IPS-NIHi7 (cell line): Measurements from ENCODE around the gene TNFRSF4.

Experiments
- DNase-seq: peaks from one replicate; pipeline ENCODE4 v3.0.0; 2012; ENCODE audit warnings: mixed read lengths; ENCODE audit errors: extremely low spot score

Gene TNFRSF4

DNA sequence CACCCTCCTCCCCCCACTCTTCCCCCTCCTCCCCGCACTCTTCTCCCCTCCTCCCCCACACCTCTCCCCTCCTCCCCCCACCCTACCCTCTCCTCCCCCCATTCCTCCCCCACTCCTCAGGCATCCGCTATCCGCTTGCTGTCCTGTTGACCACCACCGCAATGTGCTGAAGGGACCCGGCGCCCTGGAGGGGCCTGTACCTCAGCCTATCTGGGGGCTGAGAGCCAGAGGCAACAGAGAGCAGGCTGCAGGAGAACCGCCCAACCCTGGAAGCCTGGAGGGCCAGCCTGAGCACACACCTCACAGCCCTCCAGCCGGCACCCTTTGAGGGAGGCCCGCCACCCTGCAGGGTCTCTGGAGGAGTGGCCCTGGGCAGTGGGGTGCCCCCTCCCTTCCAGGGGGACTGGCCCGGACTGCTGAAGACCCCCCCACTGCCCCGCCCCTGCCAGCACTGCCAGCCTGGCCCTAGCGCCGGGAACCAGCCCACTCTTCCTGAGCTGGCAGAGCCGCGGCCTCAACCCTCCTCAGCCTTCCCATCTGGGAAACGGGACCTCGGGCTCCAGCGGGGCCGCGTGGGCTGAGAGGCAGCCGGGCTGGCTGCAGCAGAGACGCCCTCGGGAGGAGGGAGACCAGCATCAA lies 31.3 kb upstream of the TNFRSF4 start:
- no peak for DNase-seq

DNA sequence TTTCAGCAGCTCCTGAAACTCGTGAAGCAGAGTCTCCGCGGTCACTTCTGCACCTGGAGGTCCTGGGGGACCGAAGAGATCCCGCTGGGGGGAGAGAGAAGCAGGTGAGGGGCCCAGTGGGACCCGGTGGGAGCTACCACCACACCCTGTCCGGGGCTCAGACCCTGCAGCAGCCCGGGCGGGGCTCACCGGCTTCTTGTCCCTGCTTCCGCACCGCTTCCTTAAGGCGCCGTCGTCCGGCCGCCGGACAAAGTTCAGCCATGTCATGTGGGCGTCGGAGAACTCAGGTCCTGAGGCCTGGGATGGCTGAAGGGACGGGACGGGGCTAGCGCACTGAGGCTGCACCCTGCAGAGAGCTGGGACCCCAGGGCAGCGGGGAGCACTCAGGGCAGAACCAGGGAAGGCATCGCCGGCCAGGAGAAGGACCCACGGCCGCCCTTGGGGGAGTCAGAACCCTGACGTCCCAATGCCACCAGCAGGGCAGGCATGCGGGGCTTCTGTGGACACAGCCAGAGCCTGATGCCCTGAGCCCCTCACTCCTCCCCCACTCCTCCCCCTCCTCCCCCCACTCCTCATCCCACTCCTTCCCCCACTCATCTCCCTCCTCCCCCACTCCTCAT lies 30.3 kb upstream of the TNFRSF4 start:
- DNase-seq, result no peak

DNA sequence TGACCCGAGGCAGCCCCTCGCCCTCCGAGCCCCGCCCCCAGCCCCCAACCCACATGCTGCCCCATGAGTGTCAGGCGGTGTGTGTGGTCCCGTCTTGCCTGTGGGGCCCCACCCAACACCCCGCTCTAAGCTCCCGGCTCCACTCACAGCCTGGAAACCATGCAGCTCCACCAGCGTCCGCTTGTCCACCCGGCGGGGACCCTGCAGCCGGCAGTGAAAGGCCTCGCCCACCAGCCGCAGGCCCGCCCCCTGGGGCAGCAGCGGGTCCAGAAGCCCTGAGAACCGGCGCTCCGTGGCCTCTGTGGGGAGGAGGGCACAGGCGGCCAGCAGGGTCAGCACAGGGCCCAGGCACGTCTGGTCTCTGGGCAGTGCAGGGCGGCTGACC lies 29.8 kb upstream of the TNFRSF4 start:
- no peak for DNase-seq

DNA sequence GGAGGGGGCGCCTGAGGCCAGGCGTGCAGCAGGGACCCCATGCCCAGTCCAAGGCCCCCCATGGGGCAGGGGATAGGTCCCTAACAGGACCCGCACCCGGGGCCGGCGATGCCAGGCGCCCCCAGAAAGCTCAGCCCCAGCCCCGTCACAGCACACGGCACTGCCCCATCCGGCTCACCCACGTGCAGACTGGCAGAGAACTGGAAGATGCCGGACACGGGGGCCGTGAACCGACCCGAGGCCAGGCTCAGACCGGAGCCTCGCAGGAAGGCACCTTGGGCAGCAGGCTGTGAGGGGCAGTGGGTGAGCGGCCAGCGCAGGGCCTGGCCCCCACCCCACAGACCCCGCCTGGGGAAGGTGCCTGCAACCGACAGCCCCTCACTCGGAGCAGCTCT lies 29.3 kb upstream of the TNFRSF4 start:
- no peak for DNase-seq

DNA sequence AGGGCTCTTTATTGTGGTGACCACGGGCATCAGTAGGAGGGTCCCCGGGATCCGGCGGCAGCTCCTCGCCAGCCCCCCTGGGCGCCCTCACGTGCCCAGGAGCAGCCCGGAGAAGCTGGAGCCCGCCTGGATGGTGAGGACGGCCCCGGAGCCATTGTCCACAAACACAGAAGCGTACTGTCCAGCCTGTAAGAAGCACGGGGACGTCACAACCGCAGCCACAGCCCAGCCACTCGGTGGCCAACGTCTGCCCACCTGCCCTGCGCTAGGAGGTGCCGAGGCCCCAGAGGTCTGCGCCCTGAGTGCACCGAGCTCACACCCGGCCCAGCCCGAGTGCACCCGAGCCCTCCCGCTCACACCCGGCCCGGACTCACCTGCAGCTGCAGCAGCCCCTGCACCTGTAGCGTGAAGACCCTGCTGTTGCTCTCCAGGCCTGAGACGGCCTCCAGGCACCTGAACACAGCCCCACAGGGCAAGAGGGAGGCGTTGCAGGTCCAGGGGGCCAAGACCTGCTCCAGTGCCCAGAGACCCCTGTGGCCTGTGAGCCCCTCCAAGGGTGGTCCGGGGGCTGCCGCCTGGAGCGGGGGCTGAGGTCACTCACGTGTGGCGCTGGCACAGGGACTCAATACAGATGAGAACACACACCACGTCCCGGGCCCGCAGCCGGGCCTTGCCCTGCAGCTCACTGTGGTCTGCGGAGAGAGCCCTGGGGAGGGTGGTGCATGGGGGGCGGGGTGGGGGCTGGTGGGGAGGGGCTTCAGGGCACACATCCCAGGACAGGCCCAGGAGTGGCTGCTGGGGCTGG lies 28.7 kb upstream of the TNFRSF4 start:
- no peak for DNase-seq

DNA sequence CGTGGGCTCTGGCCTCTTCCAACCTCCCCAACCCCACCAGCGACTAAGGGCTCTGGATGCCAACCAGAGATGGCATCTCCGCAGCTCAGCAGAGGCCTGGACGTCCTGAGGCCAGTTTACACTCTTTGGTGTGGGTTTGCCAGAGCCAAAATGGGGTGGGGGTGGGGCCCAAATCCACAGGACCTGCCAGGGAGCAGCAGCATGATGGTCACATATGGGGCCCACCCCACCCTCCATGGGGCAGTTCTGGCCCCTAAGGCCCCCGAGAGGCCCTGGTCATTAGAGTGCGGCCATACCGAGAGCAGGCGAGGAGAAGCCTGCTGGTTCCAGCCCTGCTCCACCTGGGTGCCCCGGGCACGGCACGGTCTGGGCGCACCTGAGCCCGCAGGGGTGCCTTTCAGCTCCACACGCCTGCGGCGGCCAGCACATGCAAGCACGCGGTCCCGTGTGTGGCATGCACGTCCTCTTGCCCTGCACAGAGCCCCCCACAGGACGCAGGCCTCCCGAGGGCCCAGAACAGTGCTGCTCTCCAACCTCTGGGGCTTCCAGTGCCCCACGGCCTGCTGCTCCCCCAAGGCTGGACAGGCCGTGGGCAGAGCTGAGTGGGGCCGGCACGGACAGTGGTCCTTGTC lies 27.8 kb upstream of the TNFRSF4 start:
- no peak for DNase-seq

DNA sequence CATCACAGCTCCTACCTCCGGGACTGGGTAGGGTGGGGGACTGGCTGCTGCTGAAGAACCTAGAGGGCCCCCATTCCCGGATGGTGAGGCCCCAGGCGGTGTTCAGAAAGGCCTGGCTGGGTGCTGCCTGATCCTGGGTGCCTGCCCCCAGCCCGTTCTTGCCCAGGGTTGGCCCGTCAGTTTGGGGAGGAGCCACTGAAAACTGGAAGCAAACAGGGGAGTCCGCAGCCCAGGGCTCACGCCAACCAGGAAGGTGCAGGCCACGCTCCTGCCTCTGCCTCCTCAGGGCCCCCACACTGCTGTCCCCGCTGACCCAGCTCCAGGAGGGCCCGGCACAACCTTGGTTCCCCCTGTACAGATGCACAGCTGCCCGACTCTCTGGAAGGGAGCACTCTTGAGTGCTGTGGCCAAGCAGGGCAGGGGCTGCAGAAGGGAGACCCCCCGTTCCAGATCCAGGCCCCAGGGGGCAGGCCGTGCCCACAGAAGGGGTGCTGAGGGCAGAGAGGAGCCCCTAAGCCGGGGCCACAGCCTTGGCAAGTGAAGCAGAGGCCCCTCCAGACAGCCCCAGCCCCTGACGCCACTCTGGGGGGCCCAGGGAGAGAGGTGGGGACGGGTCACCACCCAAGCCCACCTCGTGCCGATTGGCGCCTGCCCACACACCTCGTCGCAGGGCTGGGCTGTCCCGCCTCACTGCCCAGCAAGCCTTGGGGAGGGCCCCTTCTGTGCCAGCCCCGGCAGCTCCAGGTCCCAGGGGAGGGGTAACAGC lies 27.1 kb upstream of the TNFRSF4 start:
- no peak for DNase-seq

DNA sequence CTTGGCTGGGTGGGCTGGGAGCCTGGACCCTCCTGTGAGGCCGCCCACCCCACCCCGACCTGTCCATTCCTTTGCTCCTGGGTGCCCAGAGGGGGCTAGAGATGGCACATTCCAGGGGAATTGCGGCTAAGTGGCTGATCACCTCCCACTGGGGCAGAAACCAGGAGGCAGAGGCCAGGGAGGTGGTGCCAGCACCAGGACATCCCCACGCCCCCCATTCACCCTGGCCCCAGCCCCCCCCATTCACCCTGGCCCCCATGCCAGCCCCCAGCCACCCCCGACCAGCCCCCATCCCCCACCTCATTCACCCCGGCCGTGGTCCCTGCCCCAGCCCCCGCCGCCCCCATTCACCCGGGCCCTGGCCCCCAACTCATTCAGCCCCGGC lies 26.4 kb upstream of the TNFRSF4 start:
- DNase-seq, result no peak

DNA sequence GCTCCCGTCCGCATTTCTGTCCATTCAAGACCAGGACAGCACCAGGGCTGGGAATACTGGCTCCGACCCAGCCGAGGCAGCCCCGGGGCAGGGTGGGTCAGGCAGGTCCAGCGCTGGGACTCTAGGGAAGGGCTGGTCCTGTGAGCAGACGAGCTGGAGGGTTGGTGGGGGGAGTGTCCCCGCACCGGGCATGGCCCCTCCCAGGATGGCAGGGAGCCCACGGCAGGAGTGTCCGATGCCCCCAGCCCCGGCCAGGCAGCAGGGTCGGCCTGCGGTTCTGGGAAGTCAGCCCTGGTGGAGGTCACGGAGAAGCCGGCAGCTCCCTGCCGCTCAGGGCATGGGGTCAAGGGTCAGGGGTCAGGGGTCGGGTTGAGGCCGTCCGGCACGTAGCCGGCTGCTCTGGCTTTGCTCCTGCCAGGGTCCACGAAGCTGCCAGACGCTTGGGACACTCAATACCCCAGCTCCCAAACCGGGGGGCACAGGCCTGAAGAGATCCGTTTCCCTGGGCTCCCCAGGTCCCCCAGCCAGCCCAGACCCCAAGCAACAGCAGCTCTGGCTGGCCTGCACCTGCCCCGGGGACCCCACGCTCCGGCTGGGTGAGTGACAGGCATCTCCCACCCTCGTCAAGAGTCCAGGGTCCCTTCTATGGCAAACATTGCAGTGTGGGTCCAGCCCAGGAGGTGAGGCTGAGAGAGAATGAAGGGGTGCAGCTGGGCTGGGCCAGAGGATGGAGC lies 25.8 kb upstream of the TNFRSF4 start:
- DNase-seq, result no peak

DNA sequence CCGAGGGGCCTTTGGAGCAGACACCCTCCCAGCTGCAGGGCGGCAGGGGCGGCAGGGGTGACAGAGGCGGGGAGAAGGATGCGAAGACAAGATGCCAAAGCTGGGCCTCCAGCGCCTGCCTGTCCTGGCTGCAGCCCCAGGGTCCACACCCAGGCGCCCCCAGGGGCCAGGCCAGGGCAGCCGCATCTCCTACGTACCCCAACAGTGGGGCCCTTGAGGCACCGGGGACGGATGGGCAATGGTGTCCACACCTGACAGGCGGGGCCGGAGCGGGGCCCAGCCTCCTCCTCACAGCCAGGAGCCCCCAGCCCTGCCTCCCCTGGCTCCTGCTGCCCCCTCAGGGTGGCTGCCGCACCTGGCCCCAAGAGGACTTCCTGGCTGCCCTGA lies 25.3 kb upstream of the TNFRSF4 start:
- DNase-seq, result no peak

DNA sequence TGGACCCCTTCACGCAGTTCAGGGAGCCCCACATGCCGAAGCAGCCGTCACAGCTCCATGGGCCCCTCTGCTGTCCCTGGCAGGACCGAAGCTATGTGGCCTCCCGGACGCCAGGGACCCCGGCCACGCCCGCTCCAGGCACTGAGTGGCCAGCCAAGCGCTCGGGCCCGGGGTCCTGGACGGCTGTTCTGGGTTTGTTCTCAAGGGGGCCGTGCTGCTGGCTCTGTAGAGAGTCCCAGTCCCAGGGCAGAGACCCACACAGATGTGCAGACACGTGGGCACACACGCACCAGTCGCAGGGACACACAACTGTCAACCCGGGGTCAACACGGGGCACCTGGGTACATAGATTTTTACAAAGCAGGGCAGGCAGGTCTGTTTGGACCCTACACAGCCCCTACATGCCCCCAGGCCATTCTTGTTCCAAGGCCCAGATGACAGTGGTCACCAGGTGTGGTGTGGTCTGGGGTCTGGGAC lies 24.8 kb upstream of the TNFRSF4 start:
- DNase-seq, result no peak

DNA sequence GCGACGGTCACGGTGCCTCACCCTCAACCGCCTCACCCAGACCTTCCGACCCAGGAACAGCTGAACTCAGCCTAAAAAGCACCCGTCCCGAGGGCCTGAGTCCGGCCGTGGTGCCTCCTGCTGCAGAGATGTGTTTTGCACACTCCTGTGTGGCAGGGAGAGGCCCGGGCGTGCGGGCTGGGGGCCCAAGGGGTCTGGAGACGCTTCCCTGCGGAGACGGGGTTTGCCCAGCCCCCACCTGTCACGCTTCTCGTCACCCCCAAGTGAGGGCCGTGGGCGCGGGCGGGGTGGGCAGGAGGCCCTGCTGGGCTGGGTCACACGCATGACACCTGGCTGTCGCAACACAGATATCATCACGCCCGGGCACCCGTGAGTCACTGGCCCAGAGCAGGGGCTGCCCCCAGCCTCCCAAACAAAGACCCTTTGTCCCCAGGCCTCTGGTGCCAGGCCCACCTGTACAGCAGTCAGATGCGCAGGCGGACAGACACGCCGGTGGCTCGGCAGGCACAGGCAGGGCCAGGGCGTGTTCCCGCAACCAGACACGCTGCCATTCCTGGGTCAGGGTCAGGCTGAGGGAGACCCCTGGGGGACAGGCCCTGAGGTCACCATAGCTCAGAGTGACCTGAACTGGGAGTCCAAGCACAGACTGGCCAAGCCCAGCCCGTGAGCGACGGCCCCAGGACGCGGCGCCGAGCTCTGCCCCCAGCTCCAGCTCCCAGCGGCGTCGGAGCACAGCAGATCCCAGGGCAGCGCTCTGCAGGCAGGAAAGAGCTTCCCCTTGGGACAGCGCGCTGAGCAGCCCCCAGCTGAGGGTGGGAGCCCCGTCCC lies 24.1 kb upstream of the TNFRSF4 start:
- DNase-seq, result no peak

DNA sequence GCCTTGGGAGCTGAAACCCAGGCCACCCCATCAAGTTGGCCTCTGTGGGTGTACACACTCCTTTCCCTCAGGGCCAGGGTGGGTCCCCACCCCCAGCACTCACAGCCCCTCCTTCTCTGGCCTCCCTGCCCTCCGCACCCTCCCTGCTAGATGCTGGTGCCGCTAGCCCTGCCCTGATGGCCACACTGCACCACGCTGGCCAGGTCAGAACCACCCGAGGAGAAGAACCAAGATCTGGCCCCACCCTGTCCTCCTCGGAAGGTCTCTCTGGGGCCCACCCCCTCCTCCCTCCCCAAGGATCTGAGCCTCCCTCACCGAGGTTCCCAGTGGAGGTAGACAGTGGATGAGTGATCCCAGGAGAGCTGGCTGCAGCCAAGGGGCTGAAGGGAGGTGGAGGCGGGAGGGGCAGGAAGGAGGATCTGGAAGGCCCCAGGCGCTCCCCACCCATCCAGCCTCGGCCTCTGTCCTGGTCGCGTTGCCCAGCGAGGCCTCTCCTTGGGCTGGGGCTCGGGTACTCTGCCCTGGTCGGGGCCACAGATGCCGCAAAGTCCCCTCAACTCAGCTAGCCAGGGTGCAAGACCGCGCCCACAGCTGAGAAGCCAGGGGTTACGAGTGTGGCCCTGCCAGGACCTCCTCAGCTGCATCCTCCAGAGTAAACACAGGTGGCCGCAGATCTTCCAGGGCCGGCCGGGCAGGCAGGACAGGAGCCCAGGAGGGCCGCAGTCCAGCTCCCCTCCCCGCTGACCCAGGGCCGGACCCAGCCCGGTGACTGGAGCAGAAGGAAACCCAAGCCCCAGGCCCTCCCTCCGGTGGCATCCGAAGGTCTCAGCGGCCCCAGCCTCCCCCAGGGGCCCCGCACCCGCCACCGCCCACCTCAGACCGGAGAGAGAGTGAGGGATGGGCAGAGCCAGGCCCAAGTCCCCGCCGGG lies 23.3 kb upstream of the TNFRSF4 start:
- DNase-seq, result no peak

DNA sequence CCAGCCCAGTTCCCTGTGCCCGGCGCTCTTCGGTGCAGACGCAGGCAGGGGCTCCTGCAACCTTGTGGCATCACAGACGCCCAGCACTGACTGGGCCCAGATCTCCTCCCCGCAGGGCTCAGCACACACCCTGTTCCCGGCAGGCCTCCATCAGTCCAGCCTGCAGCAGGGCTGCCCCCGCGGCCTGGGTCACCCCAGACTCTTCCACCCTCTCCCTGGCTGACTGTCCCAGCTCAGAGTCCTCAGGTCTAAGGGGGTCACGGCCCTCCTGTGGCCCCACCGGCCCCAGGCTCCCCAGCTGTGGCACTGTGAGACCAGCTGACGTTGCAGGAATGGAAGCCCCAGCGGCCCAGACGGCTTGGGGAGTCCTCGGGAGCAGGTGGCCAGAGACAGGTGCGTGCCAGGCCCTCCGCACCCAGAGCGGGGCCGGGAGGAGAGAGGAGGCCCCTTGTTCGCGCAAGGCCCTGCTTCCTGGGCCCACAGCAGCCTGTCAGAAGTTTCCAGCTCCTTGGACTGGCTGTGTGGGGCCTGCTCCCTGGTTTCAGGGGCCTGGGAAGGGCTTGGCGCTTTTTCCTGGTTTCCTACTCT lies 22.3 kb upstream of the TNFRSF4 start:
- DNase-seq, result no peak

DNA sequence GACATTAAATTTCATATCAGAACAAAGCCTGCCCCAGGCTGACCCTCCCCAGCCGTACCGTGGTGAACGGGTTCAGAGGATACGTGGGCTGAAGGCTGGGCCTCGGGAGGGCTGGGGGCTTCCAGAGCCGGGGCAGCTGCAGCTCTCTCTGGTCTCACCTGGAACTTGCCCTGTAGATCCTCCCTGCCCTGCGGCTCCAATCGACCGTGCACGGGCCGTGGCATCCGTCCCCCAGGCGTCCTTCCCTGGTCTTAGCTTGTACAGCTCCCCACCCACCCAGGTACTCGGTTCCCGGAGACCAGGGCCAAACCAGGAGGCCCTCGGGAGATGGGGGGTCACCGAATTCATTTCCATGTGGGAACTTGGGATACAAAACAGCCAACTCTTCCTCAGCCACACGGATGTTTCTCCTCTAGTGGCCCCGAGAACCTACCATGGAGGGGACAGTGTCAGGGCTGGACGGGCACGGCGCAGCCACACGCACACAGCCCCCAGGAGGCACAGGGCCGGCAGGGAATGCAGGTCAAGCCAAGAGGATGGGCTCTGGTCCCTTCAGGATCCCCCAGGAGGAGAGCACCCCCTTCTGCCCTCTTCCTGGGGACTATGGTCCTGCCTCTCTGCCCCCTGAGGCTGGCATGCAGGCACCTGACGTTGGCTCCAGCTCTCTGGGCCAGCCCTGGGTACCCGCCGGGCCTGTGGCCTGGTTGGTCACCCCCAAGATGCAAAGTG lies 21.2 kb upstream of the TNFRSF4 start:
- DNase-seq, result no peak

DNA sequence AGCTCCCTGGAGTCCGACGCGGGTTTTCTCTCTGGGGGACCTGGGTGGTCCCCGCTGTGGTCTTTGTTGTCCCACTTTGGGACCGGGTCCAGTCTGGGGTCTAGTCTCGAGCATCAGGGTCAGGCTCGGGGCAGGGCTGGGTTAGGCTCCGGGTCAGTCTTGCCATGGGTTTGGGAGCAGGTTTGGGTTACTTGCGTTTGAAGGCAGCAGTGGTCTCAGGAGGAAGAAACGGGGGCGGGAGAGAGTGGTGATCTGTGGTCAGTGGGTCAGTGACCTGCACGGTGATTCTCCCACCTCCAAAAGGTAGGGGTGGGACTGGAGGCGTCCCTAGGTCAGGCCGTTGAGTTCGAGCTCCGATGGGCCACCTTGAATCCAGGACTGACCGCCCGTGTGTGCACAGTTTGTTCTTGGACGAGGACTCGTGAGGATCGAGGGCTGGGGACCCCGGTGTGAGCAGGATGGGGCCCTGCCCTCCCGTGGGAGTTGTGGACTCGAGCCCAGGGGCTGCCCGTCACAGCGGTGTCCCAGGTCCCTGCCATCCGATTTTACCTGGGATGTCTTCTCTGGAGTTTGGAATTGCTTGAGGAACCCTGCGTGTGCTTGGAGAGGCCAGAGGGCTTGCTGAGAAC lies 20.3 kb upstream of the TNFRSF4 start:
- DNase-seq, result no peak

DNA sequence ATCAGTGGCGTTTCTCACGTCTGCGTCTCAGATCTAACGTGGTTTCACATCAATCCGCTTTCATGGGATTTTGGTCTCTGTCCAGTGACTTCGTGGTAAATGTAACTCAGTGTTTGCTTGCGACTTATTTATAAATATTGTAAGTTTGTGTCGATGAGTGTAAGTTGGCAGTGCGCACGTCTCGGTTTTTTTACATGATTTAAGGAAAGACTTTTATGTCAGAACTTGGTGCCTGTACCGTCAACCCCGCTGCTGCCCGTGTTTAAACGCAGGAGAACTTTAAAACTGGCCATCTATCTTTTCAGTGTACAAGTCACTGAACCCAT lies 19.6 kb upstream of the TNFRSF4 start:
- DNase-seq, result no peak
